GM21515 (cell line): ENCODE measurements around the gene TAAR2.
A peak's percentile ranks its signal among the peaks of the same experiment; 100 is the strongest.
"Not testable (repeated sequence)": the region's sequence is repeated elsewhere in the genome, so short reads cannot be mapped to it uniquely, and the experiment has no call there.

Experiments used
- ATAC-seq: cut with Tn5 transposase; IDR thresholded peaks from one replicate; pipeline ENCODE4 v1.9.1; 2021; ENCODE audit not compliant: unreplicated experiment

Gene TAAR2, protein sequence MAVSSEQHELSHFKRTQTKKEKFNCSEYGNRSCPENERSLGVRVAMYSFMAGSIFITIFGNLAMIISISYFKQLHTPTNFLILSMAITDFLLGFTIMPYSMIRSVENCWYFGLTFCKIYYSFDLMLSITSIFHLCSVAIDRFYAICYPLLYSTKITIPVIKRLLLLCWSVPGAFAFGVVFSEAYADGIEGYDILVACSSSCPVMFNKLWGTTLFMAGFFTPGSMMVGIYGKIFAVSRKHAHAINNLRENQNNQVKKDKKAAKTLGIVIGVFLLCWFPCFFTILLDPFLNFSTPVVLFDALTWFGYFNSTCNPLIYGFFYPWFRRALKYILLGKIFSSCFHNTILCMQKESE

GRCh38 chr6:132624175-132624574 is at the start of gene TAAR2:
TSS of gene TAAR2 (minus strand) at chr6:132624275. CDS start at chr6:132624275, 0 bp downstream.
- ATAC-seq: no peak

DNA sequence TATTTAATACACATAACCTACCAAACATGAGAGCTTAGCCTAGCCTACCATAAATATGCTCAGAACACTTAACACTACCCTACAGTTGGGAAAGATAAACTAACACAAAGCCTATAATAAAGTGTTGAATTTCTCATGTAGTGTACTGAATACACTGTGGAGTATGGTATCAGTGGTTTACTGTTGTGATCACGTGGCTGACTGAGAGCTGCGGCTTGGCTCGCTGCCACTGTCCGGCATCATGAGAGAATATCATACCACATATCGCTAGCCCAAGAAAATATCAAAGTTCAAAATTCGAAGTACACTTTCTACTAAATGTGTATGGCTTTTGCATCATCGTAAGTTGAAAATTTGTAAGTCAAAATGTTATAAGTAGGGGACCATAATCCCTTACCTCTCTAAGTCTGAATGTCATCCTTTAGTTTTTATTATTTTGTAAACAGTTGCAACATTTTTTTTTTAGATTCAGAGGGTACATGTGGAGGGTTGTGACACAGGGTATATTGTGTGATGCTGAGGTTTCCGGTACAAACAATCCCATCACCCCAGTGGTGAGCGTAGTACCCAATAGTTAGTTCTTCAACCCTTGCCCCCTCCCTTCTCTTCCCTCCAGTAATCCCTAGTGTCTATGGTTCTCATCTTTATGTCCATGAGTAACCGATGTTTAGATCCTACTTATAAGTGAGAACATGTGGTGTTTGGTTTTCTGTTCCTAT is 49.5 kb upstream of the TAAR2 start:
- ATAC-seq: no peak

- ATAC-seq: no peak
Measured at GRCh38 chr6:132671295-132671694, 47.2 kb upstream of the TAAR2 start.

DNA sequence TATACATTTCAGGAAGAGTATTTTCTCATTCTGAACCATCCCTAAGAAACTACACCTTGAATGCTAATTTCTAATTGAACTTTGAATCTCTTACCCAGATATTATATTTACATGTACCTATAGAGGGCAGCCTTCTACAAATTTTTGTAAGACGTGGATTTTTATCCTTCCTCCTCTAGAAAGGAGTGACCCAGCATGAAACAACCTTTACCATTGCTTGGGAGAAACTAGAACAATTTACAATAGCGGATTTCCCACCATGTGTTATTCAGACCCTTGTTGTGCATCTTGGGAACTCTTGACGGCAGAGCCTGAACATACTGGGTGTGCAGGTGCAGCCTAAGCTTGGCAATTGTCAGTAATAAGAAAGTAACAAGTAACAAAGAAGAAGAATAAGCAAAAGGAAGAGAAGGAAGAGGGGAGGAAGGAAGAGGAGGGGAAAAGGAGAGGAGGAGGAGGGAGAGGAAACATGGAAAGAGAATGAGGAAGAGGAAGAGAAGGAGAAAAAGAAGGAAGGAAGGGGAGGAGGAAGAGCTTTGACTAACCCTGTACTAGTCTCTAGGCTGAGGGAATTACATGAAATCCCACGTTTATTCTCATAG is 45.7 kb upstream of the TAAR2 start:
- peak; percentile 72 for ATAC-seq

- no peak for ATAC-seq
Measured at GRCh38 chr6:132666118-132666517, 42.0 kb upstream of the TAAR2 start.

GRCh38 chr6:132664309-132665034 is 40.4 kb upstream of the TAAR2 start:
- no peak for ATAC-seq

GRCh38 chr6:132663661-132664060 is 39.6 kb upstream of the TAAR2 start:
- no peak for ATAC-seq

DNA sequence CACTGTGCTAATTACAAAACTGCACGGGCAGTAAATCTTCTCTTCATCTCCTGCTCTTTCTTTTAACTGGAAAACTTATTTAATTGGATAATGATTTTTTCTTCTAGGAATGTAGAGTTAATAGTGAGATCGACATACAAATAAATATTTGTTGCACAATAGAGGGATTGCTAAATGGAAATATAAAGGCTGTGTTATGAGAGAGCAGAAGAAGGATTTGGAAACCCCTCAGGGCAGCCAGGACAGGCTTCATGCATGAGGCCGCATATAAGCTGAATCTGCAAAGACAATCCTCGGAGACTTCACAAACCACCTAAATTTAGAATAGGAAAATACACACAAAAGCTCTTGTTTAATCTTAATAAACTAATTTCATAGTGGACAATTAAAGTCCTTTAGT is 37.8 kb upstream of the TAAR2 start:
- no peak for ATAC-seq

DNA sequence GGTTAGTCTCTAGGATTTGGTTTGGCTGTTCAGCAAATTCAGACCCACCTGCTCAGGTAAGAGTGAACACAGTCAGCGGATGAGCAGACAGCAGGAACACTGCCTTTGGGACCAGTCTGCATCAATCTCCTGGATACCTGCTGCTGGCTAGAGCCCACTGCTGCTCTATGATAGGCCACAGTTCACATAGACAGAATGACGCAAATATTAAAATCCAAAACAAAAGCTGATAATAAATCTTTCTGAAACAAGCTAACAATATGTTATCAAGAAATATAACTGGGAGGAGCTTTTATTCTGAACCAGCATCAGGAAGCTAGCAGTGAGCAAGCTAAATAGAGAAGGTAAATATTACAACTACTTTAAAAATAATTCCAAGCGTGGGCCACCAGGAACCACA is 35.0 kb upstream of the TAAR2 start, which contains the start of gene TAAR1:
TSS of gene TAAR1 (minus strand) at position 101 of the 400 bp plus-strand sequence. CDS start 13,179 bp downstream, outside the sequence.
- no peak for ATAC-seq

DNA sequence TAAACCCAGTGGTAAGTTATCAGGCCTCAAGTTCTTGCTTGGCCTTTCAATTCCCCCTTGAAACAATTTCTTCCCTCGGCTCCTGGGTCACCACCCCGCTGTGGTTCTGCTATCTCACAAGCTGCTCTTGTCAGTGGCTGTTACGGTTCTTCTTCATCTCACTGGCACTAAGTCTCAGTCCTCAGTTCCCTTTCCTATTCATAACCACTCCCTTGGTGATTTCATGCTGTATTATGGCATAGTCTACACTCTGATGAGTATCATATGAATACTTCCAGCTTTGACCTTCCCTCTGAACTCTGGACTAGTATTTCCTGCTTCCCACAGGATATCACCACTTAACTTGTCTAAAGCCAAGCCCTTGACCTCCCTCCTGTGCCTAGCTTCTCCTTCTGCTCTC is 27.0 kb upstream of the TAAR2 start:
- no peak for ATAC-seq

DNA sequence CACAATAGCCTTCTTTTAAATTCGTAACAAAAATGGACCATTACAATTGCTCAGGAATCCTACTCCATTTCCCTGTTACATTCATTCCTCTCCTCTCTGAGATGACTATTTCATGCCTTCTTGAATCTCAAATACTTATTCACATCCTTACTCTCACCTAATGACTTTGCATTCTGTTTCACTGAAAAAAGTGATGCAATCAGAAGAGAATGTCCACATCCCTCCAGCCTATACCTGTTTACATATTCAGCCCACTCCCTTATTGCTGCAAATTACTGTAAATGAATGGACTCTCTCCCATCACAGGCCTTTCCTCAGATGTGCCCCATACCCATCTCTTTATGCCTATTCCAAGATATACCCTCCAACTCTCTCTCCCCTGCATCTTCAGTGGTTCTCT is 26.4 kb upstream of the TAAR2 start:
- no peak for ATAC-seq

DNA sequence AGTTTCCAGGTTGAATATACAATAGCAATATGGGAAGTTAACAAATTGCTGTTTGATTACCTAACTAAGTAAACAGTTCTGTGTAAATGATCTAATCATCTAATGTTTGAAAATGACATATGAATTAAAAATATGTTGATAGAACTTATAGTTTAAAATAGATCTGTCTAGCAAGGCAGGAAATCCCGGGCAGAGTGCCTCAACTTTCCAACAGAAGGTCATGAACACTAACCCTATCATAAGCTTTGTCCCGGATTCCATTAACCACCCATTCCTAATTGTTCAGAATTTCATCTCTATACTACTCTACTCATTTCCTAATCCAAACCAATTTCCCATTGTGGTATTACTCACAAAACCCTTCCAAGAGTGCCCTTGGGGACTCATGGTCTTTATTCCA is 24.8 kb upstream of the TAAR2 start:
- ATAC-seq: no peak

- peak; percentile 82 for ATAC-seq
Measured at GRCh38 chr6:132648356-132648755, 24.3 kb upstream of the TAAR2 start.

GRCh38 chr6:132643547-132643946 is 19.5 kb upstream of the TAAR2 start:
- ATAC-seq: no peak

DNA sequence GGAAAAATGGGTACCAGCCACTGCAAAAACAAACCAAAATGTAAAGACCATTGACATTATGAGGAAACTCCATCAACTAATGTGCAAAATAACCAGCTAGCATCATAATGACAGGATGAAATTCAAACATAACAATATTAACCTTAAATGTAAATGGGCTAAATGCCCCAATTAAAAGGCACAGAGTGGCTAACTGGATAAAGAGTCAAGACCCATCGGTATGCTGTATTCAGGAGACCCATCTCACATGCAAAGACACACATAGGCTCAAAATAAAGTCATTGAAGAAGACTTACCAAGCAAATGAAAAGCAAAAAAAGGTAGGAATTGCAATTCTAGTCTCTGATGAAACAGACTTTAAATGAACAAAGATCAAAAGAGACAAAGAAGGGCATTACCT is 13.1 kb upstream of the TAAR2 start:
- not testable (repeated sequence) for ATAC-seq

DNA sequence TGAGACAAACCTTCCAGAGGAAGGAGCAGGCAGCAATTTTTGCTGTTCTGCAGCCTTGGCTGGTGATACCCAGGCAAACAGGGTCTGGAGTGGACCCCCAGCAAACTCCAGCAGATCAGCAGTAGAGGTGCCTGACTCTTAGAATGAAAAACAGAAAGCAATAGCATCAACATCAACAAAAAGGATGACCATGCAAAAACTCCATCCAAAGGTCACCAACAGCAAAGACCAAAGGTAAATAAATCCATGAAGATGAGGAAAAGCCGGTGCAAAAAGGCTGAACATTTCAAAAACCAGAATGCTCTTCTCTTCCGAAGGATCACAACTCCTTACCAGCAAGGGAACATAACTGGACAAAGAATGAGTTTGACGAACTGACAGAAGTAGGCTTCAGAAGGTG is 11.8 kb upstream of the TAAR2 start:
- not testable (repeated sequence) for ATAC-seq

DNA sequence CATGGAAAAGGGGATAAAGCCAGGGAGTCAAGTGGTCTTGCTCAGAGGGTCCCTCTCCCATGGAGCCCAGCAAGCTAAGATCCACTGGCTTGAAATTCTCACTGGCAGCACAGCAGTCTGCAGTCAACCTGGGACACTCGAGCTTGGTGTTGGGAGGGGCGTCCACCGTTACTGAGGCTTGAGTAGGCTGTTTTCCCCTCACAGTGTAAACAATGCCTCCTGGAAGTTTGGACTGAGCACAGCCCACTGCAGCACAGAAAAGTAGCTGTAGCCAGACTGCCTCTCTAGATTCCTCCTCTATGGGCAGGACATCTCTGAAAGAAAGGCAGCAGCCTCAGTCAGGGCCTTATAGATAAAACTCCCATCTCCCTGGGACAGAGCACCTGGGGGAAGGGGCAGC is 11.2 kb upstream of the TAAR2 start:
- not testable (repeated sequence) for ATAC-seq

GRCh38 chr6:132634796-132635195 is 10.7 kb upstream of the TAAR2 start:
- ATAC-seq: no peak

- ATAC-seq: no peak
Measured at GRCh38 chr6:132633362-132633761, 9.3 kb upstream of the TAAR2 start.

DNA sequence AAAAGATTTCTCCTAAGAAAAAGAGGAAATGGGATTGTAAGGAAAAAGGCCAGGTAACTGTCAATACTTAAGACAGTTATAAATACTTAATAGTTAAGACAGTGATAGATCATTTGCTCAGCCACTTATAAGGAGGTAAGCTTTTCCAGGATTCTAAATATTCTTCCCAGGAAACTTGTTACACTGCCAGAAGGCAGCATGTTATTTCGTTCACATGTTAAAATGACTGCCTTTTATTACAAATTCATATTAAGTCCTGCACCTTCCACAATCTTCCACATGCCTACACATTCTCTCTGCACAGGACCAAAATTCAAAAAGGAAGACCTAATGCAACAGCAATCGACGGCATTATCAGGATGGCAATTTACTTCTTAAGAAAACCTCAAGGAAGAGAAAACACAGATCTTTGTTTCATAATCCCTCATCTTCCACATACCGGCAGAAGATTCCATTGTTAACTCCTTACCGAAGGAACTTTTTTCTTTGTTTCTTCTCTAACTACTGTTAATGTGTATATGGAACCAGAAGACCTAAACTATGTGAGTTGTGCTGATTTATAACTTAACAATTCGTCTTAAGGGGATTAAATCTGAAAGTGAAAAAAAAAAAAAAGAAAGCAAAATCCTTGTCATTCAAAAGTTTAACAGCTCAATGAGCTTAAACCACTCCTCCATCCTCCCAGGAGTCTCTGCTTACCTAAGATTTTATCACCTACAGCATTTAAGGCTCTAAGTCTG is 799 bp downstream of the TAAR2 start:
- ATAC-seq: no peak

DNA sequence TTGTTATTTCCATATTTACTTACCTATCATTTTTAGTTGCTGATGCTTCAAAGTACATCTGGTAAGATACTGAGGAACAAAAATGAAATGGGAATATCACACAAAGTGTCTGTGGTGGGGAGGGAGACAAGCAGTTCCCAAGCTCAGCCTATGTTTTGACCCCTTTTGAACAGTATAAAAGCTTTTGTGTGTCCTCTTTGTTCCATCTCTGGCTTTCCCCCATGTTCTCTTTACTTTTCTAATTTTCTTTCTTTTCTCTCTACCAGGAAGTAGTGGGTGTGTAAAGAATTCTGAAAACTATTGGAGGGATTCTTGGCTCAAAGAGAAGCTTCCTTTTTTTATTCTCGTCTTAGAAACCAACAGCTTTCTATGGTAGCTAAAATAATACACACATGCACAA is 7.4 kb downstream of the TAAR2 start:
- ATAC-seq: no peak
